GM21526 (cell line): Measurements from ENCODE around the gene TCEAL8.

Experiments used
- ATAC-seq: cut with Tn5 transposase; IDR thresholded peaks from one replicate; pipeline ENCODE4 v1.9.1; 2021; ENCODE audit warnings: moderate library complexity; ENCODE audit not compliant: unreplicated experiment, low FRiP score

The TCEAL8 gene

DNA sequence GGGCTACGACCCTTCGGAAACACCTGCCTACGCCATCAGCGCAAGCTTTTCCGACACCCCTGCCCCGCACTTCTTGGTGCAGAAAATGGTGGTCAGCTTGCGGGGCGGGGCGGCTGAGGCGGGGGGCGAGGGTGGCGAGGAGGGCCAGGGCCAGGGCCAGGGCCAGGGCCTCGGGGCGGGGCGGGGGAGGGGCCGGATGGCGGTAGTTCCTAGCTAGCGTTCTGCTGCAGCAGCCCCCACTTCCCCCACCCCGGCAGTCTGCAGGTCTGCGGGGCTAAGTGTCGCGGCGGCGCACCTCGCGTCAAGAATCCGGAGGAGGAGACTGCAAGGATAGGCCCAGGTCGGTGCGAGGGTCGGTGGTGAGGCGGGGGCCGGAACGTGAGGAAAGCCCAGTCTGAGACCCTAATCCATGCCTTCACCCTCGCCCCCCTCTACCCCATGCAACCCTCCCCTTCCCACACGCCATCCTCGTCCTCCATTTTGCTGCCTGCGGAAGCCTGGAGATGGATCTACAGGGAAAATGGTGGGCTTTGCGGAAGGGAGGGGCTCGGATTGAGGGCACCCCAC is 39.4 kb downstream of the TCEAL8 start:
- no peak for ATAC-seq

DNA sequence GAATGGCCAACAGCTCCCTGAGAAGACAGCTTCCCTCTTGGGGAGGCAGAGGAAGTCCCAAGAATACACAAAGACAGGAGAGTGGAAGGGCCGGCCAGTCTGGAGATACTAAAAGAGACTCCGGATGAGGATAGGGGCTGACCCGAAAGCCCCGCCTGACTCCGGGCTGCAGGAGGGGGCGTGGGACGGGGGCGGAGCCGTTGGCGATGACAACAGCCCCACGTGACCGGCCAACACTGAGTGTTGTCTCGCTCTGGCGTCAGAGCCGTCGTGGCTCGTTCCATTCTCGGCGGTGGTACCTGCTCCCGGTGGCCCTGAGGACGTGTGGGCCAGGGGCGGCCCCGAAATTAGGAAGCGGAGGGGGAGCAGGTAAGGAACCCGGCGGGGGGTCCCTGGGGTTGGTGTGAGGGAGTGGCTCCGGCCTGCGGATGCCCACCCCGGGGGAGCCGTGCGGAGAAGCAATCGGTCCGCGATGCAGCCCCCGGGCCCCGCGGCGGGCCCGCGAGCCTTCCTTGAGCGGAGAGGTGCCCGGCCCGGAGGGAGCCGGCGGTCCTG is 40.0 kb downstream of the TCEAL8 start, which contains the start of gene BEX4:
Gene BEX4, plus strand, starts transcription at position 239 of the 555 bp plus-strand sequence. CDS start 1,046 bp downstream, outside the sequence.
- ATAC-seq: peak; percentile 91

- no peak for ATAC-seq
Measured at GRCh38 chrX:103212749-103213457, 42.1 kb downstream of the TCEAL8 start.

DNA sequence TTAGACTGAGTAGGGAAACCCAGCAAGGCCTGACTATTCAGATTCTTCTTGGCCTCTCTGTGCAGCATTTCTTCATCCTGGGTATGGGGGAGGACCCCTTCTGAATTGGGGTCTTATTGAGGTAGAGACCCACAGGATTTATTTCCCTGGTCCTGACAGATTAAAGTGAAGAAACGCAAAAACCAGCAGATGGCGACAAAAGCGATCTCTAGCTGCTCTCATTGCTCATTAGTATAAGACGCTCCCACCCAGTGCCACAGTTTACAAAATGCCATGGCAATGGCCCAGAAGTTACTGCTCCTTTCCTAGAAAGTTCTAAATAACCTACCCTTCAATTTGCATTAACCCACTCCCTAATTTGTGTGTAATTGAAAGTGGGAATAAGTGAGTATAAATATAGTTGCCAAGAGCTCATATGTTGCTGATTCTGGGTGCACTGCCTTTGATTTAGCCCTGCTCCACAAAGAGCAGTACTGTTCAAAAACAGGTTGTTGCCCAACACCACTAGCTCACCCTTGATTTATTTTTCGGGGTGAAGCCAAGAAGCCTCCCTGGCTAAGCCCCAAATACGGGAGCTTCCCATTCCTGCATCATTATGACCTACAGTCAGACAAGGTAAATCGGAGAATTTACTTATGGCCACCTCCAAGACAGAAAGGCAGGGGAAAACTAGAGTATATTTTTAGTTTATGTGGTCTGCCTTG is 43.8 kb downstream of the TCEAL8 start:
- ATAC-seq: no peak

DNA sequence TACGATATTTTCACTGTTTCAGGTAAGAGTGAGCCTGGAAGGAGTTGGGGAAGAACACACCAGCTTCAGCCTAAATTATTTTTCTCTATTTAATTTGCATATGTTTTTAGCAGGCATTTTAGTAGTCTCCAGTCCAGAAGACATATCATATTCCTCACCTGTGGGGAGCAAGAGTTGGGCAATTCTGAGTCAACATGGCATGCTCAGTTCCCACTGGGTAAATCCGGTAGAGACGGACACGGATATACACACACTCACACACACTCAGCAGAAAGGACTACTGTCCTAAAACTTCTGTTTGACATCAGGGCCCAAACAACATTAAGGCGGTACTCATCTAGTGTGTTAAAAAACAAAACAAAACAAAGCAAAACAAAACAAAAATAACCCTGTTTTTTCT is 44.9 kb downstream of the TCEAL8 start:
- ATAC-seq: no peak
